Stimulated activated CD8-positive, alpha-beta memory T cell treated with anti-CD3 and anti-CD28 coated beads, Interleukin-15, amount 100 ng/mL, for 24 hours (primary cell): ENCODE measurements around the gene GLI1.

ENCODE experiments used
- DNase-seq: peaks from one replicate; pipeline ENCODE4 v3.0.0-alpha.2; 2020; ENCODE audit warnings: low read depth

The GLI1 gene

DNA sequence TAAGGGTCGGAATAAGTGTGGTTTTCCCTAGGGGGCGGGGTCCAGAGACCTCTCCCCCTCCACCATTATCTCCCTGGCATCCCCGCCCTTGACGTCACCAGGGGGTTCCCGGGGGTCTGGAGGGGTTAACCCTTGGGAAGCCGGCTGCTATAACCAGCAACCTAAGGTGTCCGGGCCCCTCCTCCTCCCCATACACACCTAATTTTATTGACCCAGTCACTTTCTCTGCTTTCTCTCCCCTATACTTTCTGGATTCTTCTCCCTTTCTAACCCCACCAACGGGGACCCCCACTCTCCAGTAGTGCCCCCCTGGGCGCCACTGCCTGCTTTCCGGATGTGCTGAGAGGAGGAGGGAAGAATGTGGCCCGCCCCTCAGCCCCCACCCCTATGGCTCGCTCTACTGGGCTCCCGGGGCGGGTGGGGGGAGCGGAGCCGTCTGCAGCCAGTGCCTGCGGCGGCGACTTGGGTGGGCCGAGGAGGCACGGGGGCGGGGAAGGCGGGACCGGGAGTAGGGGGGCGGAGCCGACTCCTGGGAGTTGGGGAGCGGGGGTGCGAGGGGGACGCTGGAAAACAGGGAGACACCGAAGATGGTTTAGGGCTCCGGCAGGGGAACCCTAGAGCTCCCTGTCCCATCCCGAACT lies 1.8 kb downstream of the GLI1 start:
- DNase-seq = no peak

GRCh38 chr12:57461917-57462250 lies 2.3 kb downstream of the GLI1 start:
- DNase-seq = no peak

- DNase-seq = peak; percentile 71
These were observed 2.8 kb downstream of the GLI1 start for GRCh38 chr12:57462251-57462911.

DNA sequence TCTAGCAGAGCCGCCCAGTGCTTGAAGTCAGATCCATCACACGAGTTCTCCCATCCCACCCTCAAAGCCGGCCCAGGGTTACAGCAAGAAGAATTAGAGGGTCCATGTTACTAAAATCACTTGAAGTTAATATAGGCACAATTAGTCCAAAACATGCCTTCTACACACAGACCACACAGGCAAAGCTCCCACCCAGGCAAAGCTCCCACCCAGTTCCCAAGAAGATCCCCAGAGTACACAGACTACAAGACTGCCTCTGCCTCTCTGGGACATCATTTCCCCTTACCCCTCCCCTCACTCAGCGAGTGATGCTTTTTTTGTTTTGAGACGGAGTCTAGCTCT lies 3.3 kb downstream of the GLI1 start:
- DNase-seq = no peak

- DNase-seq = no peak
These were observed 5.0 kb downstream of the GLI1 start for GRCh38 chr12:57464569-57464968.

DNA sequence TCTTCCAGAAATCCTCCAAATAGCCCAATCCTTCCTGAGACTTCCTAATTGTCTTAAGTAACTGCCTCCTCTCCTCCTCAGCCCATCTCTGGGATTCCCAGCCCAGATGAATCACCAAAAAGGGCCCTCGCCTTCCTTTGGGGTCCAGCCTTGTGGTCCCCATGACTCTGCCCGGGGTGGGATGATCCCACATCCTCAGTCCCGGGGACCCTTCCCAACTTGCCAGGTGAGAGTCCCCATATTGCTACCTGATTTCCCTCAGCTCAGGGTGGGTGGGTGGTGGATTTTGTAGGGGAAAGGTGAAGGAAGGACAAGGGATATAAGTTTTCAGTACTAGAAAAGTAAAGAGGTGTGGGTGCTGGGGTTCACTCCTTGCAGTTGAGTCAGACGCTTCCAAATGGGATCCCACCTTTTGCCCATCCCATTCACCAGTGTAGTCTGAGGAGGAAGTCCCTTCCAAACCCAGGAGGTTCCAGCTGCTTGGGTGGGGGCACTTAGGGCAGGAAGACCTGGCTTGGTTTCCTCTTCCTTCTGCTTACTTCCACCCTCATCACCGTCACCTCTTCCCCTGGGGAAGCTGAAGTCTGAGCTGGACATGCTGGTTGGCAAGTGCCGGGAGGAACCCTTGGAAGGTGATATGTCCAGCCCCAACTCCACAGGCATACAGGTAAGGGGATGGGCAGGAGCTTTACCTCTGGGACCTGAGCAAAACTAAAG lies 5.6 kb downstream of the GLI1 start:
- DNase-seq = no peak

DNA sequence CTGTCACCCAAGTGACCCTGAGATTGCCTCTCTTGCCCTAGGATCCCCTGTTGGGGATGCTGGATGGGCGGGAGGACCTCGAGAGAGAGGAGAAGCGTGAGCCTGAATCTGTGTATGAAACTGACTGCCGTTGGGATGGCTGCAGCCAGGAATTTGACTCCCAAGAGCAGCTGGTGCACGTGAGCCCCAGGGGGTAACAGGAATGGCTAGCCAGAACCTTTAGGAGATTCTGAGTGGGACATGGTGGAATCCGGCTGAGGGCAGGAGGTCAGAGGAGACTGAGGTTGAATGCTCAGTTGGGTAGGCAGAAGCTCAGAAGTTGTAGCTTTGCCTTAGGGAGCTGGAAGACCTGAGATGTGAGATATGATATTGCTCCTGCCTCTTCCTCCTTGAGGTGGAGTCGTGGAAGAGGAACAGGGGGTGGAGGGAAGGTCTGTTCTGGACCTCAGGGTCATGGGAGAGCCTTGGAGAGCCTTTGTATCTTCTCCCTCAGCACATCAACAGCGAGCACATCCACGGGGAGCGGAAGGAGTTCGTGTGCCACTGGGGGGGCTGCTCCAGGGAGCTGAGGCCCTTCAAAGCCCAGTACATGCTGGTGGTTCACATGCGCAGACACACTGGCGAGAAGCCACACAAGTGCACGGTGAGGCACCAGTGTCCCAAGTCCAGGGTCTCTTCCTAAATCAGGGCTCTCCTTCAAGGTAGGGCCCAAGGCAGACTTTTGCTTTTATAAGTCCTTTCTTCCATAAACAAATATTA lies 6.3 kb downstream of the GLI1 start:
- no peak for DNase-seq

DNA sequence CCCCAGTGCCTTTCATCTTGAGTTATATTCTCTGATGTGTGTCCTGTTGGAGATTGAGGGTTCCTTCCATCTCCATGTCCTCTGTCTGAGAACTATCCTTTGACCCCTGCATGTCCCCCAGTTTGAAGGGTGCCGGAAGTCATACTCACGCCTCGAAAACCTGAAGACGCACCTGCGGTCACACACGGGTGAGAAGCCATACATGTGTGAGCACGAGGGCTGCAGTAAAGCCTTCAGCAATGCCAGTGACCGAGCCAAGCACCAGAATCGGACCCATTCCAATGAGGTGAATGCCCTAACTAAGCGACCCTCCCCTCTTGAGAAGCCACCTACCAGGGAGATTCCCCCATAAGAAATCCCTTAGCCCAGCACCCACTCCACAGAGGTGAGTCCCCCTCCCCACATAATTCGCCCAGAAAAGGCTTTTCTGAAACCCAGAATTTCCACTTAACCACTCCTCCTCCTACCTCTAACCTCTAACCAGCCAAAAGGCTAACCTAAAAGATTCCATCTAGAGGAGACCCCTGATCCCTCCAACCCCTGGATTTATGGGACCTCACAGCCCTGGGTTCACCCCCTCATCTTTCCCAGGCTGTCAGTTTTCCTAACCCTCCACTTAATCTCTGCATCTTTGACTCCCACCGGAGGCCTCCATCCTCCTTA lies 7.8 kb downstream of the GLI1 start:
- no peak for DNase-seq

- DNase-seq = no peak
These were observed 8.3 kb downstream of the GLI1 start for GRCh38 chr12:57467915-57468314.

DNA sequence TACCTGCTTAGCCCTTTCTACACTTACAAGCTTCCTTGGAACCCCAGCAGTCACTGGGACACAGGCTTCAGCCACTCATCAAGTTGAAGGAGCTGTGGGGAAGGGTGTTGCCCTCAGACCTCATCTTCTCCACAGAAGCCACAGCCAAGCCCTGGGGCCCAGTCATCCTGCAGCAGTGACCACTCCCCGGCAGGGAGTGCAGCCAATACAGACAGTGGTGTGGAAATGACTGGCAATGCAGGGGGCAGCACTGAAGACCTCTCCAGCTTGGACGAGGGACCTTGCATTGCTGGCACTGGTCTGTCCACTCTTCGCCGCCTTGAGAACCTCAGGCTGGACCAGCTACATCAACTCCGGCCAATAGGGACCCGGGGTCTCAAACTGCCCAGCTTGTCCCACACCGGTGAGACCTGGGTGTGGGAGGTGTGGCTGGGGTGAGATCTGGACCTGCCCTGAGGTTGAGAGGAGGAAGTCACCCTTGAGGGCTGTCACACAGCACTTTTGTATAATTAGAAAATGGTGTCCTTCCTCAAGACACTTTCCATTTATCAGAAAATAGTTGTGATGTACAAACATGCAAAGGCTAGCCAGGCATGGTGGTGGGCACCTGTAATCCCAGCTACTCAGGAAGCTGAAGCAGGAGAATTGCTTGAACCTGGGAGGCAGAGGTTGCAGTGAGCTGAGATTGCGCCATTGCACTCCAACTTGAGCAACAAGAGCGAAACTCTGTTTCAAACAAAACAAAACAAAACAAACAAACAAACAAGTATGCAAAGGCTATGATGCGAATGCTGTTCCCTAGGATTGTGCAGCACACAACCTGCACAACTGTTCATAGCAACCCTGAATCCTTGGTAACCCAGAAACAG lies 9.9 kb downstream of the GLI1 start:
- no peak for DNase-seq

- DNase-seq = no peak
These were observed 10.8 kb downstream of the GLI1 start for GRCh38 chr12:57470286-57470969.

- DNase-seq = no peak
These were observed 11.5 kb downstream of the GLI1 start for GRCh38 chr12:57470970-57471656.

- no peak for DNase-seq
These were observed 12.1 kb downstream of the GLI1 start for GRCh38 chr12:57471661-57472060.

DNA sequence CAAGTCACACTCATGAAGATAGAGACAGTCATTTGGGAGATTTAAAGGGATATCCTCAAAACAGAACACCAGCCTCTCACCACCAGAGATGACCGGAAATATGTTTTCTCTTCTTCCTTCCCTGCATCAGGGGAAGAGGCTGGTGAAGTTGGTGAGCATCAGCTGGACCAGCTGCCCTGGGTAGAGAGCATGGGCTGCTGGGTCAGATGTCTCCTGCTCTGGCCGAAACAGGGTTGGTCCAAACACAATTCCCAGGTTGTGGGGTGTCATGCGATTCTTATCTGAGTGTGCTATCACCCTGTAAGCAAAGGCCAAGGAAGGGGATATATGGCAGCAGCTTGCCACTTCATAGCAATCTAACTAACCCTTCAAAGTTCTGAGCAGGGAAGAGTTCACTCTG lies 12.8 kb downstream of the GLI1 start:
- DNase-seq = no peak

GRCh38 chr12:57473392-57473791 lies 13.8 kb downstream of the GLI1 start:
- DNase-seq = no peak

- no peak for DNase-seq
These were observed 14.3 kb downstream of the GLI1 start for GRCh38 chr12:57473886-57474285.

DNA sequence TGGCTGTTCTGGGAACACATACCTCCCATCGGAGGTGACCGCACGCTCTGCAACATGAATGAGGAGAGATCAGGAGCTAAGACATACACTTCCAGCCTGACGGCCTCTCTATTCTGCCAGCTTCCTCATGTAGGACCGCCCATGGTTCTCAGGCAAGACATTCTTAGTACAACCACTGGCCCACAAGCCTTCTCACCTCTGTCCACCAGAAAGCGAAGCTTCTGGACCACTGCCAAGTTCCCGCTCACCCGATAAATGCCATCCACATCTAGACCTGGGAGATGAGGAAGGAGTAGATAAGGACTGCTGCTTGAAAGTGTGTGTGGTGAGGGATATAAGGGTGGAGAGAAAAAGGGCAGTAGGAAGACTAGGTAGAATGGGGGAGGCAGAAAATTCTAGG lies 14.8 kb downstream of the GLI1 start:
- no peak for DNase-seq

DNA sequence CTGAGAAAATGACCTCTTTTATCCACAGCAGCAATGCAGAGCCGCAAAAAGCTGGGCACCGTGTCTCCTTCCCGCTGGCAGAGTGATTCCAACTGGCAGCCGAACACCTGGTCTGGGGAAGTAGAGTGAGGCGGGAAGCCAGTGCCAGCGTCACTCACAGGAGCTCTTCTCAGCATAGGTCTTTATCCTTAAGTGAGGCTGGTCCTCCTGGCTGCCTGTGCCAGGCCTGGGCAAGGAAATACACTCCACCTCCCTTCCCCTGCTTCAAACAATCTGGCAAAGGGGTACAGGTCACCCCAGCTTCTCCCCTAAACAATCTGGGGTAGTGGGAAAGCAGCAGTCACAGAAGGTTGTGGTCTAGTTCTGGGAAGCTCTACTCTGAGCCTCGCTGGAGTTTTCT lies 15.3 kb downstream of the GLI1 start:
- DNase-seq = no peak

DNA sequence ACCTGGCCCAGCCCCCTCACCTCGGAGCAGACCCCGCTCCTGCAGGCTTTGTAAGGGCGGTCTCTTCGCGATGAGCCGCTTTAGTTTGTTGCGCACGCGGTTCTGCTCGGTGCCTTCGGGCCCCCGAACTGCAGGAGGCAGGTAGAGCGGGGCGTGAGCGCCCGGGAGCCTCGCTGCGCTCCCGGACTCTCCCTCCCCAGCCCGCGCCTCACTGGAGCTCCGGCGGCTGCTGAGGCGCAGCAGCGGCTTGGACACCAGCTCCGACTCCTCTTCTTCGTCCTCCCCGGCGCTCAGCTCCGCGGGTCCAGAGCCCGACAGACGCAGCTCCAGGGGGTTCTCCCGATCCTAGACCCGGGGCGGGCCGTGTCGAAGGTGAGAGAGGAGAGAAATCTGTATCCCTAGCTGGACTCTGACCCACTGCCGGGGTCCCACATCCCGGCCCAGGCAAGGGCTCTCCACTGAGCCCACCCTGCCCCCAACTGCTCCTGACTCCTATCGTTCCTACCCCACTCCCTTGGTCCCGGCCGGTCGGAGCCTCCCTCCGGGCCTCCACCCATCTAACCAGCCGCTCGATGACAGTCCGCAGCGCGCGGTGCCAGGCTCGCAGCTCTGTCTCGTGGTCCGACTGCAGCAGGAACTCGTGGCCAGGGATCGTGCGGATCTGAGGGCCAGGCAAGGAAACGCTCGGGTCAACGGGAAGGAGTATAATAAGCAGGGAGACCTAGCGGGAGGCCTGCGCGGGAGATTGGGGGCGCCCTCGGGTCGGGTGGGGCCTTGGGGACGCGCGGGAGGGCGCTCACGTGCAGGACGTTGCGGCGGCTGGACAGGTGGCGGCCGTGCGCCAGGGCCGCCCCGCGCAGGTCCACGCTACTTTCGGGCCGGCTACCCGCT lies 15.9 kb downstream of the GLI1 start:
- no peak for DNase-seq
